Parathyroid adenoma (tissue), 2 donors: ENCODE measurements around the gene LBX2.
A peak's percentile ranks its signal among the peaks of the same experiment; 100 is the strongest.

Source experiments
- H2AFZ ChIP-seq: fragments of 300-600 bp; sonication (generic); one replicate; pipeline ENCODE4 v1.7.0; 2017; ENCODE audit warnings: antibody characterized with exemption, mild to moderate bottlenecking
- H3K27ac ChIP-seq: fragments of 300-600 bp; sonication (generic); one replicate; pipeline ENCODE4 v1.7.0; 2017
- H3K27me3 ChIP-seq: fragments of 300-600 bp; sonication (generic); one replicate; pipeline ENCODE4 v1.7.0; 2017; ENCODE audit warnings: low read length; ENCODE audit not compliant: control insufficient read depth, insufficient read depth
- H3K36me3 ChIP-seq: fragments of 300-600 bp; sonication (generic); one replicate; pipeline ENCODE4 v1.7.0; 2017; ENCODE audit warnings: low read length; ENCODE audit not compliant: control insufficient read depth, insufficient read depth
- H3K4me1 ChIP-seq: fragments of 300-600 bp; sonication (generic); one replicate; pipeline ENCODE4 v1.7.0; 2017; ENCODE audit warnings: control low read depth
- H3K4me2 ChIP-seq: fragments of 300-600 bp; sonication (generic); one replicate; pipeline ENCODE4 v1.7.0; 2017; ENCODE audit warnings: low read length
- H3K4me3 ChIP-seq: fragments of 300-600 bp; sonication (generic); one replicate; pipeline ENCODE4 v1.7.0; 2017; ENCODE audit warnings: low read depth, low read length
- H3K79me2 ChIP-seq: fragments of 300-600 bp; sonication (generic); one replicate; pipeline ENCODE4 v1.7.0; 2017; ENCODE audit warnings: control low read depth
- H3K9ac ChIP-seq: fragments of 300-600 bp; sonication (generic); one replicate; pipeline ENCODE4 v1.7.0; 2017; ENCODE audit warnings: mild to moderate bottlenecking
- H3K9me3 ChIP-seq: fragments of 300-600 bp; sonication (generic); one replicate; pipeline ENCODE4 v1.7.0; 2017; ENCODE audit warnings: low read length; ENCODE audit not compliant: control insufficient read depth
- CTCF ChIP-seq: fragments of 300-600 bp; sonication (generic); IDR thresholded peaks from one replicate; pipeline ENCODE4 v1.7.0; 2017; ENCODE audit warnings: antibody characterized with exemption, mild to moderate bottlenecking
- donor health status: primary hyperparathyroidism.

Gene LBX2

DNA sequence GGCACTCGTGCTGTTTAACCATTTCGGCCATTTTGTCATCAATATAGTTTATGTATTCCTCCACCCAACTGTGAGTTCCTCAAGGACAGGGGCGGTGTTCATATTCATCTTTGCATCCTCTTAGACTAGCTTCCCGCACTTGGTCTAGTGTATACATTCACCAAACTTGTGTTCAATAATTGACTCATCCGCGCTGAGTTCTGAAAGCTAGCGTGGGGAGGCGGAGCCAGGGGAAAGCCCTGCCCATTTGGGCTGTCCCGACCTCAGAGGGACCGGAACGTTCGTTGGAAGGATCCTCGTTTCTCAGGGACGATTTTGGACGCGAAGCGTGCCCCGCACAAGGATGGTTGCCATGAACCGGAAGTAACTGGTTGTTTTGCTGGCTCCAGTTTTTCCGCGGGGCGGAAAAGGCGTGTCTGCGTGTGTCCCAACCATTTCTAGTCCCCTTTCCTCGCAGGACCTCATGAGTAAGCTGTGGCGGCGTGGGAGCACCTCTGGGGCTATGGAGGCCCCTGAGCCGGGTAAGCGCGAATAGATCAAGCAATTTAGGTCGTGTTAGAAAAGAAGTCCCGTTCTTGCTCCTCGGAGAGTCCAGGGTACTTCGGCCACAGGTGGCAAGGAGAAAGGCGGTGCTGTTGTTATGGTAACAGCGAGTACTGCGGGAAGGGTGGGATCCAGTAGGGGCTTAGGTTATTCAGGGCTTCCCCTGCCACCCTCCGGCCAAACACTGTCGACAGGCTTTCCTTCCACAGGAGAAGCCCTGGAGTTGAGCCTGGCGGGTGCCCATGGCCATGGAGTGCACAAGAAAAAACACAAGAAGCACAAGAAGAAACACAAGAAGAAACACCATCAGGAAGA is 44.5 kb downstream of the LBX2 start, which contains the start of gene INO80B:
Gene INO80B, plus strand, starts transcription at position 434 of the 858 bp plus-strand sequence. Its CDS starts 30 bp downstream, at position 464.
- Histone ChIP-seq H3K27me3 (no peaks in the 10 kb centered on the region), H3K79me2 (peaks cover 6% of the 10 kb centered on the region), H2AFZ (peak within 1 kb of the TSS; percentile 82), H3K36me3 (no peaks in the 10 kb centered on the region), H3K9me3 (no peaks in the 10 kb centered on the region), H3K4me2 (peak within 1 kb of the TSS; percentile 88), H3K9ac (peak within 1 kb of the TSS; percentile 41), H3K27ac (peak within 1 kb of the TSS; percentile 43), H3K4me1 (peaks cover 31% of the 10 kb centered on the region), H3K4me3 (peak within 1 kb of the TSS; percentile 89)
- TF ChIP-seq CTCF = no peak

GRCh38 chr2:74450570-74451190 is 48.7 kb downstream of the LBX2 start:
- Histone ChIP-seq H3K4me3 (no peak overlapping the region), H3K9ac (no peak overlapping the region), H2AFZ (peak overlapping the region; percentile 54), H3K79me2 (peaks cover 4% of the 10 kb centered on the region), H3K4me2 (peak overlapping the region; percentile 43), H3K27me3 (no peaks in the 10 kb centered on the region), H3K27ac (no peak overlapping the region), H3K36me3 (no peaks in the 10 kb centered on the region), H3K4me1 (peaks cover 19% of the 10 kb centered on the region), H3K9me3 (no peaks in the 10 kb centered on the region)
- no peak for TF ChIP-seq CTCF

DNA sequence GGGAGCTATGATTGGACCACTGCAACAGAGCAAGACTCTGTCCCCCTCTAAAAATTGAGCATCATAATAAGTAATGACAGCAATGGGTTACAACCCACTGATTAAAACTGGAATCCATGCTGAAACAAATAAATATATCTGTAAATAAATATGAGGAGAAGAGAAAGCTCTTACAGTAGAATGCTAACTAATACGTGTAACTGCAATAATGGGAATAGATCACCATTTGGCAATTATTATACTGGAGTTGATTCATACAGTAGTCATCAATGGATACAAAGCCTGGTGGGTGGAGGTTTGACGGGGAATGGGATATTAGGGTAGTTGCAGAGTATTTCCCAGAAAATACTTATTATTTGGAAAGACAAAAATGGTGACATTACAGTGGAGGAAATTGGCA is 50.6 kb downstream of the LBX2 start:
- no peaks in the 10 kb centered on the region for H3K79me2 ChIP-seq
- H3K4me1 ChIP-seq = peaks cover 9% of the 10 kb centered on the region
- H3K4me3 ChIP-seq = no peak overlapping the region
- no peak overlapping the region for H3K4me2 ChIP-seq
- H3K27me3 ChIP-seq = no peaks in the 10 kb centered on the region
- TF ChIP-seq CTCF = no peak
- H2AFZ ChIP-seq = no peak overlapping the region
- H3K36me3 ChIP-seq = no peaks in the 10 kb centered on the region
- H3K9me3 ChIP-seq = no peaks in the 10 kb centered on the region
- H3K9ac ChIP-seq = no peak overlapping the region
- no peak overlapping the region for H3K27ac ChIP-seq
